HG03565 (cell line): ENCODE data around the gene ZFP3.
"Not testable (repeated sequence)": the region's sequence is repeated elsewhere in the genome, so short reads cannot be mapped to it uniquely, and the experiment has no call there.

Experiments used
- ATAC-seq: cut with Tn5 transposase; IDR thresholded peaks from one replicate; pipeline ENCODE4 v1.9.1; 2021; ENCODE audit warnings: mild to moderate bottlenecking, moderate library complexity; ENCODE audit not compliant: unreplicated experiment

ZFP3 gene

GRCh38 chr17:5123343-5124124 lies 45.3 kb downstream of the ZFP3 start:
- no peak for ATAC-seq

- not testable (repeated sequence) for ATAC-seq
Observed at GRCh38 chr17:5124125-5124760, 46.0 kb downstream of the ZFP3 start.

GRCh38 chr17:5124896-5125295 lies 46.6 kb downstream of the ZFP3 start:
- not testable (repeated sequence) for ATAC-seq

GRCh38 chr17:5126719-5127488 lies 48.6 kb downstream of the ZFP3 start:
- ATAC-seq = no peak

- ATAC-seq = no peak
Observed at GRCh38 chr17:5127910-5128309, 49.6 kb downstream of the ZFP3 start.

- ATAC-seq = not testable (repeated sequence)
Observed at GRCh38 chr17:5128387-5128786, 50.1 kb downstream of the ZFP3 start.

- no peak for ATAC-seq
Observed at GRCh38 chr17:5128905-5129535, 50.8 kb downstream of the ZFP3 start.

- not testable (repeated sequence) for ATAC-seq
Observed at GRCh38 chr17:5129770-5130169, 51.5 kb downstream of the ZFP3 start.

GRCh38 chr17:5130261-5130660 lies 52.0 kb downstream of the ZFP3 start:
- ATAC-seq = not testable (repeated sequence)

GRCh38 chr17:5130687-5131086 lies 52.4 kb downstream of the ZFP3 start:
- not testable (repeated sequence) for ATAC-seq

GRCh38 chr17:5131146-5131715 lies 53.0 kb downstream of the ZFP3 start:
- no peak for ATAC-seq

GRCh38 chr17:5131799-5132502 lies 53.7 kb downstream of the ZFP3 start:
- not testable (repeated sequence) for ATAC-seq

- ATAC-seq = not testable (repeated sequence)
Observed at GRCh38 chr17:5132503-5133225, 54.4 kb downstream of the ZFP3 start.

GRCh38 chr17:5133311-5133710 lies 55.0 kb downstream of the ZFP3 start:
- ATAC-seq = no peak

- ATAC-seq = not testable (repeated sequence)
Observed at GRCh38 chr17:5133961-5134360, 55.7 kb downstream of the ZFP3 start.

GRCh38 chr17:5134571-5134970 lies 56.3 kb downstream of the ZFP3 start:
- ATAC-seq = not testable (repeated sequence)

GRCh38 chr17:5135131-5135712 lies 57.0 kb downstream of the ZFP3 start:
- ATAC-seq = not testable (repeated sequence)

GRCh38 chr17:5135726-5136579 lies 57.7 kb downstream of the ZFP3 start:
- ATAC-seq = no peak
